ENCODE measurements around the gene HNRNPM.
A peak's percentile ranks its signal among the peaks of the same experiment; 100 is the strongest.

Gene HNRNPM

GRCh38 chr19:8505680-8506401, 61.1 kb downstream of the HNRNPM start:
- peak overlapping the region; percentile 94 for H3K27ac Mint-ChIP-seq
- peaks cover 5% of the 10 kb centered on the region for H3K36me3 Mint-ChIP-seq (ENCODE audit: low read depth)
- peak; percentile 93 for DNase-seq
- no peaks in the 10 kb centered on the region for H3K27me3 Mint-ChIP-seq (ENCODE audit: low read depth, poor library complexity)
- TF ChIP-seq CTCF (IDR thresholded peaks at IDR 0.05), result peak; percentile 77
- no peaks in the 10 kb centered on the region for H3K9me3 Mint-ChIP-seq
- H3K4me3 Mint-ChIP-seq, result peak overlapping the region; percentile 84
- H3K4me1 Mint-ChIP-seq, result peaks cover 30% of the 10 kb centered on the region

GRCh38 chr19:8506402-8506957, 61.7 kb downstream of the HNRNPM start:
- peak; percentile 32 for TF ChIP-seq CTCF (IDR thresholded peaks at IDR 0.05)
- Mint-ChIP-seq H3K36me3 (ENCODE audit: low read depth) (peaks cover 5% of the 10 kb centered on the region), H3K27ac (peak overlapping the region; percentile 94), H3K4me3 (peak overlapping the region; percentile 84), H3K9me3 (no peaks in the 10 kb centered on the region), H3K27me3 (ENCODE audit: low read depth, poor library complexity) (no peaks in the 10 kb centered on the region), H3K4me1 (peaks cover 26% of the 10 kb centered on the region)
- no peak for DNase-seq

- H3K4me1 Mint-ChIP-seq, result peaks cover 34% of the 10 kb centered on the region
- no peaks in the 10 kb centered on the region for H3K9me3 Mint-ChIP-seq
- no peak for DNase-seq
- H3K27ac Mint-ChIP-seq, result no peak overlapping the region
- peaks cover 5% of the 10 kb centered on the region for H3K36me3 Mint-ChIP-seq (ENCODE audit: low read depth)
- peaks cover 6% of the 10 kb centered on the region for H3K27me3 Mint-ChIP-seq (ENCODE audit: low read depth, poor library complexity)
- no peak overlapping the region for H3K4me3 Mint-ChIP-seq
- TF ChIP-seq CTCF (IDR thresholded peaks at IDR 0.05), result no peak
These were observed 65.9 kb downstream of the HNRNPM start for GRCh38 chr19:8510589-8511115.

- DNase-seq, result no peak
- Mint-ChIP-seq H3K9me3 (no peaks in the 10 kb centered on the region), H3K4me1 (peaks cover 29% of the 10 kb centered on the region), H3K36me3 (ENCODE audit: low read depth) (peaks cover 5% of the 10 kb centered on the region), H3K27ac (no peak overlapping the region), H3K27me3 (ENCODE audit: low read depth, poor library complexity) (peaks cover 6% of the 10 kb centered on the region), H3K4me3 (no peak overlapping the region)
- TF ChIP-seq CTCF (IDR thresholded peaks at IDR 0.05), result no peak
These were observed 66.9 kb downstream of the HNRNPM start for GRCh38 chr19:8511573-8512101.

GRCh38 chr19:8512115-8512967, 67.6 kb downstream of the HNRNPM start:
- Mint-ChIP-seq H3K4me3 (peak overlapping the region; percentile 75), H3K27ac (peak overlapping the region; percentile 87), H3K36me3 (ENCODE audit: low read depth) (peaks cover 5% of the 10 kb centered on the region), H3K9me3 (no peaks in the 10 kb centered on the region), H3K4me1 (peaks cover 31% of the 10 kb centered on the region), H3K27me3 (ENCODE audit: low read depth, poor library complexity) (peaks cover 10% of the 10 kb centered on the region)
- TF ChIP-seq CTCF (IDR thresholded peaks at IDR 0.05), result no peak
- no peak for DNase-seq
